GM04503 (cell line): Measurements from ENCODE around the gene CDK12.
"Not testable (repeated sequence)": the region's sequence is repeated elsewhere in the genome, so short reads cannot be mapped to it uniquely, and the experiment has no call there.

Experiments used
- DNase-seq: peaks from one replicate; pipeline ENCODE4 v3.0.0-alpha.2; 2012; ENCODE audit warnings: low read depth

The CDK12 gene

DNA sequence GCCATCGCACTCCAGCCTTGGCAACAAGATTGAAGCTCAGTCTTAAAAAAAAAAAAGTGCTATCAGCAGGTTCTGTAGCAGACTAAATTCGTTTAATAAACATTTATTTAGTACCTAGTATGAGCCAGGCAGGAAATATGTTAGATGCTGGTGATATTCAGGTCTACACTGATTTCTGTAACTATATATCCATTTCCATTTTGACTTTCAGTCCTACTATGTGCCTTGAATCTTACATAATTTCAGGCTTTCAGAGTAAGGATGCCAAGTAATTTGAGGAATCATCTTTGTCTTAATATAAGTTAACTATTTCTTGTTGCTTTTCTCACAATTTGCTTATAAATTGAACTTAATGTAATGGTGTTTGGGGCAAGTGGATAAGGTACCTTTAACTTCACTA, 46.2 kb downstream of the CDK12 start:
- no peak for DNase-seq

DNA sequence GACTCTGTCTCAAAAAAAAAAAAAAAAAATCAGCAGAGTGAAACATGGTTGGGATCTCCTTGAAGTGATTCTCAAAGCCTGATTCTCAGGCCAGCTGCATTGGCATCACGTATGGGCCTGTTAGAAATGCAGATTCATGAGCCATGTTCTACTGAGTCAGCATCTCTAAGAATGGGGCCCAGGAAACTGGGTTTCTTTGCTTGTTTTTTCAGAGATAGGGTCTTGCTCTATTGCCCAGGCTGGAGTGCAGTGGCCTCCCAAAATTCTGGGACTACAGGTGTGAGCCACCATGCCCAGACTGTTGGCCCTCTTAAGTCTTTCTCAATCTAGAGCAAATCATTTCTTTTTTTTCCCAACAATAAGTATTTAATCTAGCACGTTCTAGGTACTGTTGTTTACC, 47.7 kb downstream of the CDK12 start:
- DNase-seq = no peak

DNA sequence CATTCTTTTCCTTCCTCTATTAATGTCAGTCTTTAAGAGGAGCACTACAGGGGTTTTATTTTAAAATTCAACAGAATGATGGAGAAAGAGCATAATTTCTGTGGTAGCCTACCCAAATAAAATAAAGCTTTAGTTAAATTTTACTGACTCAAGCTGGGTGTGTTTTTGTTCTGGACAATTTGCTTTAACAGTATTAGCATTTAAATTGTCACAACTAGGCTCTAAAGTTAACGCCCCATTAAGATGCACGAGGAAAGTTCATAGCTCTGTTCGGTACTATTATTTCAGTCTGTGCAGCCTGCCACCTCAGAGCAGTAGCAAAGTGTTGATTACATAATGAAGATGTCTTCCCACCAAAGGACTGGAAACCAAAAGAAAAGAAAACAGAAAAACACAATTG, 52.0 kb downstream of the CDK12 start:
- no peak for DNase-seq

DNA sequence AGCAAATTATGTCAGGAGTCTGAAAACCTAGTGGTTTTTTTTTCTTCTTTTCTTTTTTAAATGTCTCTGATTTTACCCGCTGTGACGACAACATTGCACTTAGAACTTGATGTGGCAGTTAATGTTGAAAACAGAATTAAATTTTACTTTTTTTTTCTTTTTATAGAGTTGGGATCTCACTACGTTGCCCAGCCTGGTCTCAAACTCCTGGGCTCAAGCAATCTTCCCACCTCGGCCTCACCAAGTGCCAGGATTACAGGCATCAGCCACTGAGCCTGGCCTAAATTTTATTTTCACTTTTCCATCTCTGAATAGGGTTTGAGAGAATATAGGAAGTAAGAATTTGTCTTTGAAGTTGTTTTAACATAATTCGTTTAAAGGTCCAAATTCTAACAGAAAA, 52.6 kb downstream of the CDK12 start:
- DNase-seq = no peak

DNA sequence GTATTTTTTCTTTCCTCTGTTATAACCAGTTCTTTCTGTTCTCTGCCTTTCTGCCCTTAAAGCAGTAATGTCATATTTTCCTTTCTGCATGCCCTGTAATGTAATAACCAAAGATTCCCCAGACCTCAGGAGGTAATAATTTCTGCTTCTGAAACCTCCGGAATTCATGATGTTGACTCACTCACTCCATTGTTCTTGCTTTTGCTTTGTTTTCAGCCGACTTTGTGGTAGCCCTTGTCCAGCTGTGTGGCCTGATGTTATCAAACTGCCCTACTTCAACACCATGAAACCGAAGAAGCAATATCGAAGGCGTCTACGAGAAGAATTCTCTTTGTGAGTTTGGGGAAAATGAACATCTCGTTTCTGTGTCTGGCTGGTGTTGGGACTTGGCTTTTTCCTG, 55.9 kb downstream of the CDK12 start:
- DNase-seq = no peak

DNA sequence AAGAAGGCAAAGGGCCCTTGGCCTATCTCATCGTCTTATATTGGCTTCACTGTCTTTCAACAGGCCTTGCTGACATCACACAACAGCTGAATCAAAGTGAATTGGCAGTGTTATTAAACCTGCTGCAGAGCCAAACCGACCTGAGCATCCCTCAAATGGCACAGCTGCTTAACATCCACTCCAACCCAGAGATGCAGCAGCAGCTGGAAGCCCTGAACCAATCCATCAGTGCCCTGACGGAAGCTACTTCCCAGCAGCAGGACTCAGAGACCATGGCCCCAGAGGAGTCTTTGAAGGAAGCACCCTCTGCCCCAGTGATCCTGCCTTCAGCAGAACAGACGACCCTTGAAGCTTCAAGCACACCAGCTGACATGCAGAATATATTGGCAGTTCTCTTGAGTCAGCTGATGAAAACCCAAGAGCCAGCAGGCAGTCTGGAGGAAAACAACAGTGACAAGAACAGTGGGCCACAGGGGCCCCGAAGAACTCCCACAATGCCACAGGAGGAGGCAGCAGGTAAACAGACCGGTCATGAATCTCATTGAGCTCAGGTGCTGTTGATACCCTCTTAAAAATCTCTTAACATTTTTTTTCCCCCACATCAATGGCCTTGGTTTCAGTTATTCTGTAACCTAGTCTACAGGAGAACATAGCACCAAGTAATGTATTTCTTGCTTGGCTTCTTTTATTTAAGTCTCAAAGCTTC, 64.7 kb downstream of the CDK12 start:
- no peak for DNase-seq

DNA sequence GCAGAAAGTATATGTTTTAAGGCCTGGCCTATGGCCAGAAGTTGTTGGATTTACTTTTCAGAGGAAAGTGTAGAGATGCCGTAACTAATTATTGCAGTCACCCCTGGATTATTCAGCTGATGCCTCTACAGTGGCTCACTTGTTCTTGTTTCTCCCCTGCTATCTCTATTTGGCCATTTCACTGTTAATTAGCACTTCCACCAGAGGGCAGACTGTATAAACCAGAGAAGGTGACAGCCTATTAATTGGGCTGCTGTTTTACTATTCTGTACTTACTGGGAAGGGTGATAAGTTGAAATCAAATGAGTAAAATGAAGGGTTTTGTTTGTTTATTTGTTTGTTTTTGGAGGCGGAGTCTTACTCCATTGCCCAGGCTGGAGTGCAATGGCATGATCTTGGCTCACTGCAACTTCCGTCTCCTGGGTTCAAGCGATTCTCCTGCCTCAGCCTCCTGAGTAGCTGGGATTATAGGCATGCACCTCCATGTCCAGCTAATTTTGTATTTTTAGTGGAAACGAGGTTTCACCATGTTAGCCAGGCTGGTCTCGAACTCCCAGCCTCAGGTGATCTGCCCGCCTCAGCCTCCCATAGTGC, 66.0 kb downstream of the CDK12 start:
- DNase-seq = no peak

DNA sequence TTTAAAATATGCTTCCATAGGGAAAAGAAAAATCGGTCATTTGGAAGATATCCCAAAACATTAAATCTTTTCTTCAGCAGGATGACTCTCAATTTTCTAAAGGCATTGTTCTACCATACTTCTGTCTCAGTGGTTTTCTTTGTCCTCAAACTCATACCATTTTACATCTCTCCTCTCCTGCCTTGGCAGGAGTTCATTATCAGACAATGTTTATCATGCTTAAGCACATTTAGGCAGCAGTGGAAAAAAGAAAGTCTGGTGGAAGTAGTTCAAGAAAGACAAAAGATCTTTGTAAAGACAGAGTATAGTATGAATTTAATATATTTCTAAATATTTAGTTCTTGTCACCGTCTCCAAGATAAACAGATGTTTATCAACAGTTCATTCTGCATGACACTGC, 68.2 kb downstream of the CDK12 start:
- DNase-seq = no peak

DNA sequence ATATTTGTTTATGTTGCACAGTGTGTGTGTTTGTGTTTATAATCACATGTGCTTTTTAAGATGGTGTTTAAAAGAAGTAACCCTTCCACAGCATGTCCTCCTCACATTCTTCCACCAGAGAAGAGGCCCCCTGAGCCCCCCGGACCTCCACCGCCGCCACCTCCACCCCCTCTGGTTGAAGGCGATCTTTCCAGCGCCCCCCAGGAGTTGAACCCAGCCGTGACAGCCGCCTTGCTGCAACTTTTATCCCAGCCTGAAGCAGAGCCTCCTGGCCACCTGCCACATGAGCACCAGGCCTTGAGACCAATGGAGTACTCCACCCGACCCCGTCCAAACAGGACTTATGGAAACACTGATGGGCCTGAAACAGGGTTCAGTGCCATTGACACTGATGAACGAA, 69.2 kb downstream of the CDK12 start:
- no peak for DNase-seq

DNA sequence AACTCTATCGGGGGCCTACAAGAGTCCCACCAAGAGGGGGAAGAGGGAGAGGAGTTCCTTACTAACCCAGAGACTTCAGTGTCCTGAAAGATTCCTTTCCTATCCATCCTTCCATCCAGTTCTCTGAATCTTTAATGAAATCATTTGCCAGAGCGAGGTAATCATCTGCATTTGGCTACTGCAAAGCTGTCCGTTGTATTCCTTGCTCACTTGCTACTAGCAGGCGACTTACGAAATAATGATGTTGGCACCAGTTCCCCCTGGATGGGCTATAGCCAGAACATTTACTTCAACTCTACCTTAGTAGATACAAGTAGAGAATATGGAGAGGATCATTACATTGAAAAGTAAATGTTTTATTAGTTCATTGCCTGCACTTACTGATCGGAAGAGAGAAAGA, 70.0 kb downstream of the CDK12 start:
- DNase-seq = no peak

DNA sequence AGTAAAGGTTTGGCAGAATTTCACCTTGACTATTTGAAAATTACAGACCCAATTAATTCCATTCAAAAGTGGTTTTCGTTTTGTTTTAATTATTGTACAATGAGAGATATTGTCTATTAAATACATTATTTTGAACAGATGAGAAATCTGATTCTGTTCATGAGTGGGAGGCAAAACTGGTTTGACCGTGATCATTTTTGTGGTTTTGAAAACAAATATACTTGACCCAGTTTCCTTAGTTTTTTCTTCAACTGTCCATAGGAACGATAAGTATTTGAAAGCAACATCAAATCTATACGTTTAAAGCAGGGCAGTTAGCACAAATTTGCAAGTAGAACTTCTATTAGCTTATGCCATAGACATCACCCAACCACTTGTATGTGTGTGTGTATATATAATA, 72.6 kb downstream of the CDK12 start:
- no peak for DNase-seq

DNA sequence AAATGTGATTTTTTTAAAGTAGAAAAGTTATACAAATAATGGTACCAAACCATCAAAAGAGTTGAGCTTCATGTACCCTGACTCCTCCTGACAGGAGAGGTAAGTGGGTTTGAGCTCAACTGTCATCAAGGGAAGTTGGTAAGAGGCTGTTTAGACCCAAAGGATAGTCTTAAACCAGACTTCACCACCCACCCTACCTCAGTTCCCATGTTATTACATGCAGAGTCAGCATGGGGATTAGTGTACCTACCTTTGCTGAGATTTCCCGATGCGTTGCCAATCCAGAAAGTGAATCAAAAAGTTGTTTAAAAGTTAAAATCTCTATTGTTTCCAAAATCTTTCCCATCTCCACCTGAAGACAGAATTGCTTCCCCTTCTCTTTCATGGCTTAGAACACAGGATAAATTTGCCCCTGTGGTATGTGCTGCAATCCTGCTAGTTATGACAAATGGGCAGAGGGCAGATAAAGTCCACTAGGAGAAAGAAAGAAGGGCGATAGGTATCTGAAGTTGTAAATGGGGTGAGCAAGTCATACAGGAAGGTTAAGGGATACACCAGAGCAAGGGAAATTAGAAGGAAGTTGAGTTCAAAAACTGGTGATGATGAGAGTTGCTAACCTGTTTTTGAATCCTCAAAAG, 73.6 kb downstream of the CDK12 start:
- DNase-seq = no peak

DNA sequence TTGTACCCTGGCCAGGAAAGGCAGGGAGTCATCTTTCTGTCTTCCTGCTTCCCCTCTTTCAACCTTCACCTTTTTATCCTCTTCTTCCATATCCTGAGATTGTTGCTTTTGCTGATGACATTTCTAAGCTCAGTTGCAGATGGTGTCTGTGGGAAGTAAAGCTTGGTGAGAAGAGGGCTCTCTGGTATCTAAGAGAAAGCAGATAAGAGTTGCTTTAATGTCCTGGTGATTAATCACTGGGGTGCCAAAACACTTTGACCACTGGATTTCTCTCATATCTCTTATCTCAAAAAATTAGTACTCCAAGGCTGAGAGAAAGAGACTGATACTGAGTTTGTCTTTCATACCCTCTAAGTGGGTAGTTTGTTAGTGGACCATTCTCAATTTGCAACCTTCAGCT, 75.2 kb downstream of the CDK12 start:
- no peak for DNase-seq

DNA sequence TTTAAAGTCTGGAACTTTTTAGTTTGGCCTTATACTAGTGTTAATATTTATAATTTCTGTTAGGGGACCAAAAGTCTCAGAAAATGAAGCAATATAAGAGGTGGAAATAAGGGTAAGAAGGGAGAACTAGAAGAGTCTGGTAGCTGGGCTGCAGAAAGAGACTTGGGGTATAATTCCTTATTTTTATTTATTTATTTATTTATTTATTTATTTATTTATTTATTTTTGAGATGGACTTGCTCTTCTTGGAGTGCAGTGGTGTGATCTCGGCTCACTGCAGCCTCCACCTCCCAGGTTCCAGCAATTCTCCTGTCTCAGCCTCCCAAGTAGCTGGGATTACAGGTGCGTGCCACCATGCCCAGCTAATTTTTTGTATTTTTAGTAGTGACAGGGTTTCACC, 76.1 kb downstream of the CDK12 start:
- not testable (repeated sequence) for DNase-seq

DNA sequence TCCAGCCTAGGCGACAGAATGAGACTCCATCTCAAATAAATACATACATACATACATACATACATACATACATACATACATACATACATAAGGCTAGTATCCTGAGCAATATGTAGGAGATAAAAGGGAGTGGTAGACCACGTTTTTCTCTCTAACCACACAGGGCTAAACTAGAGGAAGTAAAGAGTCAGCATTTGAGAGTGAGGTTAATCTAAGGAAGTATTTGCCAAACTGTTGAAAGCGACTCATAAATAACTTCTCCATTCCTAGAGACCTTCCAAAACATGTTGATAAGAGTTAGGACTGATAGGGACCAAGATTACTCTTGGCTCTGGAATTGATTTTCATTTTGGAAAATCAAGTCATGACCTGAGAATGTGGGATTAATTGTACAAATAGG, 77.6 kb downstream of the CDK12 start:
- no peak for DNase-seq

DNA sequence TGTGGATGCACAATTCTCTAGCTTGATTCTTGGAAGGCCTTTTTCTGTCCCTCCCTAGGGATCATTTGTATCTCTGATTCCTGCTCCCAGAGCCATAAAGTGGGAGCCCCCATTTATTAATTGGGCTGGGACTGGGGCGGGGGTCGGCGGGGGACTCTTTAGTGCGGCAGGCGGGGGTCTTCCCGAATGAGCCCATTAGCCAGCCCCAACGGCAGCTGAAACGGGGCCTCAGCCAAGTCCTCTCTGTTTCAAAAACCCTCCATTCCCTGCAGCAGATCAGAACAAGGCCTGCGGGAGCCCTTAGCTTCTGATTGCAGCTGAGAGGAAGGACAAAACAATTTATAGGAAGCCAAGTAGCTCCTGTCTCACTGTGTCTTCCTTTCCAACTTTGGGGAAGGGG, 79.3 kb downstream of the CDK12 start:
- DNase-seq = no peak

DNA sequence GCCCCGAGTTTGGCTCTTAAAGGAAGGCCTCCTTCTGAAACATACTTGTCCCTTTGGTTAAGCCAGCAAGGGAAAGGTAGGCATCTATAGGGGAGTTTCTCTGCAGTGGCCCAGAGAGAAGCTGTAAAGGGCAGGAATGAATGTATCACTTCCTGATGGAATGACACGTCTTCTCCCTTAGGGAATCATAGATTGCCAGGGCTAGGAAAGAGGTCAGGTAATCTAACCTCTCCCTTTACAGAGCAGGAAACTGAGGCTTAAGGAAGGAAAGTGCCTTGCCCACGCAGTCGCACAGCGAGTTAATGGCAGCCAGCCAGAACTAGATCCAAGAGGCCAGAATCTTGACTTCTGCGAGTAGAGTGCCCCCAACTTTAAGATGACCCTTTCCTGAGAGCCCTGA, 80.4 kb downstream of the CDK12 start:
- no peak for DNase-seq

DNA sequence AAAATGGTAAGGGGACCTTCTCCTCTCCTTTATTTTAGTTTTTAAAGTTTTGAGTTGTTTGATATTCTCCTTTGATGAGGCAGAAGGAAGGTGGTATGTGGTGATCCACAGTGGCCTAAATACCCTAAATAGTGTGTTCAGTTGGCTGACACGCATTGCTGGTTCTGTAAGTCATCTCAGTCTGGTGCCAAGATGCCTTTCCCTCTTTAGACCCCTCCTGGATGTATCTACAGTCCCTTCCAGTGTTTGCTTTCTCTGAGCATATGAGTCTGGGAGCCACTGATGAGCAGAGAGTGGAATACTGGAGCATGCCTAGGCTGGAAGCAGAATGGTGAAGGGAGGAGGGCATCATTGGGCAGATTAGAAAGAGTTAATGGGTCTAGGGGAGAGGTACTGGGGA, 81.9 kb downstream of the CDK12 start:
- no peak for DNase-seq

DNA sequence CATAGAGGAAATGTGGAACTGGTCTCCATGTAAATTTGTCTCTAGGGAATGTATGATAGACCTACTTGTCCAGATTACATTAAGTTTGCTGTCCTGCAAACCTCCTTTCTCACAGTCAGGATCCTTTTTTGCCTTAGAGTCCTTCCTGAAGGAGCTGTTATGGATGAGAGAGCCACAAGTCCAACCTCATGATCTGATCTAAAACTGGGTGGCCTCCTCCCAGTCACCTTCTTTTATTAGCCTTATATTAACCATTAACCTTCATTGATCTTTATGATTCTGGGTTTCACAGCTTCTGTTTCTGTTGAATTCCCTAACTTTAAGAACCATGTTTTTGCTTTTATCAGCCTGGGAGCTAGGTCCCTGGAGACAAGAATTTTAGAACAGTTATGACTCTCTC, 82.4 kb downstream of the CDK12 start:
- DNase-seq = no peak

DNA sequence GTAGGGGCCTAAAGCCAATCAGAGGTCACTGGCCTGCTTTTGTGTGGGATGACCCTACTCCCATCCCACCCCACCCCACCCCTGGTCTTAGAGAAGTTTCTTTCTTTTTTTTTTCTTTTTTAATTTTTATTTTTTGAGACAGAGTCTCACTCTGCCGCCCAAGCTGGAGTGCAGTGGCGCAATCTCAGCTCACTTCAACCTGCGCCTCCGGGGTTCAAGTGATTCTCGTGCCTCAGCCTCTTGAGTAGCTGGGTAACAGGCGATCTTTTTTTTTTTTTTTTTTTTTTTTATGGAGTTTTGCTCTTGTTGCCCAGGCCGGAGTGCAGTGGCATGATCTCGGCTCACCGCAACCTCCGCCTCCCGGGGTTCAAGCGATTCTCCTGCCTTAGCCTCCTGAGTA, 83.1 kb downstream of the CDK12 start:
- DNase-seq = not testable (repeated sequence)

DNA sequence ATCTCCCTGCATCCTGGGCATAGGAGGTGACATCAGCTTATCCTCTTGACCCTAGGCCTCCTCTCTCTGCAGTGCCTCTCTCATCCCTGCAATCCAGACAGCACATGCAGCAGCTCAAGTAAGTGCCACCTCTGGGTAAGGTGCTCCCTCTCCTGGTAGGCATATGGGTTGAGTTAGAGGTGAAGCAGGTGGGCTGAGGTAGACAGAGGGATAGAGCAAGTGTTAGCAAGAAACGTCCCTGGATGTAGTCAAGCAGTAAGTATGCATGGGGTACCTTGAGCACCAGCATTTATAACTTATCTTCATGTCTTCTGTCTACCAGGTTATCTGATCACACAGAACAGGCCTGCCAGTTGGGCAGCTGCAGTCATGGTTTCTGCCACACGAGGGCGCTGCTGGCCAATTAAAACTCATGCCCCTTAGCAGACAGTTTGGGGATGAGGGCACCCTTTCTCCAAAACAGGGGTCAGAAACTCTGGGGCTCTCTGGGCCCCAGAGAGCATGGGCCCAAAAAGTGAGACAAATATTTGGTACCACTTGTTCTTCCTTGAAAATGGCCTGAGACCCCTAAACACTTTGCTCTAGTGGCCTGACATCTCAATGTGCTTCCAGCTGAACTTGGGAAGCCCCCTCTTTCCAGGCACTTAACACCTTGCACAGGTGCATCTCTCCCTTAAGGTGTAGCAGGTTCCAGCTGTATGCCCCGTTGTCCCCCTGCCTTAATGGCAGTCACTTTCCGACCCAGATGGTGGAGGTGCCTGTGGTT, 86.6 kb downstream of the CDK12 start:
- DNase-seq = no peak

DNA sequence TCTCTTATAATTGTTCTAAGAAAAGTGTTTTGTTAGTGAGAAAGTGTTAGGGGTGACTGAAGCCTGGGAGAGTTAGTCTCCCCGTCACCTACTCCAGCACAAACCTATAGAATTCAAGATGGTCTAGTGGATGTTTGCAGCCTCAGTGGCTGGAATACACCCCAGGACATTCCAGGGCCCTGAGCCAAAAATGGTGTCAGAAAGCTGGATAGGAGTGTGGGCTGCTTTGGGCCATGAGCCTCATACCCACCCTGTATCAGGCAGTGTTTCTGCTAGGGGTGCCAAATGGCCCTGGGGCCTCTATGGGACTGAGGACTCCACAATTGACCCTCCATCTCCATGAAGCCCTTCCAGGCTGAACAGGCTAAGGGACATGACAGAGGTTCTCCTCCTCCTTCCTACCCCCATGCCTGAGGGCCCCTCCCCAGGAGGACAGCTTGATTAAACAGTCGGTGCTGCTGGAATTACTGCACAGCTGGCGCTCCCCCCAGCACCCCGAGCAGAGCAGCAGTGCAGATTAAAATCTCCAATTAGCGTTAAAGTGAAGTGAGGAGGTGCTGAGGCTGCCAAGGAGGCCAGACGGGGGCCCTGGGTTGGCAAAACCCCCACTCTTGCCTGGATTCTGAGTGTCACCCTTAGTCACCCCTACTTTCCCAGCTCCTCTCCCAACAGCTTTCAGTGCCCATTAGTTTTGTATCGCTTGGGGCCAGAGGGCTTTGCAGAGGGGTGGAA, 87.4 kb downstream of the CDK12 start:
- DNase-seq = no peak
